ENCODE data around the gene HSDL2. TPM values are rescaled to one million over a fixed set of nuclear protein-coding genes. Genes with fewer than 3 reads are reported as not detected.

HSDL2 gene
- total RNA-seq, 2 donors from 2014 or later, result 31.7 to 36.3 TPM

GRCh38 chr9:112422417-112423148 lies 42.7 kb downstream of the HSDL2 start:
- H3K36me3 ChIP-seq, result peaks cover 14% of the 10 kb centered on the region
- no peaks in the 10 kb centered on the region for H3K4me1 ChIP-seq (ENCODE audit: control insufficient read depth in 1 of 2, low read depth in 2 of 2)
- TF ChIP-seq, protein P1, sequence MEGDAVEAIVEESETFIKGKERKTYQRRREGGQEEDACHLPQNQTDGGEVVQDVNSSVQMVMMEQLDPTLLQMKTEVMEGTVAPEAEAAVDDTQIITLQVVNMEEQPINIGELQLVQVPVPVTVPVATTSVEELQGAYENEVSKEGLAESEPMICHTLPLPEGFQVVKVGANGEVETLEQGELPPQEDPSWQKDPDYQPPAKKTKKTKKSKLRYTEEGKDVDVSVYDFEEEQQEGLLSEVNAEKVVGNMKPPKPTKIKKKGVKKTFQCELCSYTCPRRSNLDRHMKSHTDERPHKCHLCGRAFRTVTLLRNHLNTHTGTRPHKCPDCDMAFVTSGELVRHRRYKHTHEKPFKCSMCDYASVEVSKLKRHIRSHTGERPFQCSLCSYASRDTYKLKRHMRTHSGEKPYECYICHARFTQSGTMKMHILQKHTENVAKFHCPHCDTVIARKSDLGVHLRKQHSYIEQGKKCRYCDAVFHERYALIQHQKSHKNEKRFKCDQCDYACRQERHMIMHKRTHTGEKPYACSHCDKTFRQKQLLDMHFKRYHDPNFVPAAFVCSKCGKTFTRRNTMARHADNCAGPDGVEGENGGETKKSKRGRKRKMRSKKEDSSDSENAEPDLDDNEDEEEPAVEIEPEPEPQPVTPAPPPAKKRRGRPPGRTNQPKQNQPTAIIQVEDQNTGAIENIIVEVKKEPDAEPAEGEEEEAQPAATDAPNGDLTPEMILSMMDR (IDR thresholded peaks at IDR 0.05), result no peak
- no peaks in the 10 kb centered on the region for H3K9me3 ChIP-seq
- H3K27me3 ChIP-seq (replicated peaks; ENCODE audit: insufficient read depth), result no peaks in the 10 kb centered on the region
- no peak overlapping the region for H3K27ac ChIP-seq
- no peak for DNase-seq (ENCODE audit: low spot score)
- no peak for ATAC-seq (ENCODE audit: insufficient number of reproducible peaks, low FRiP score, low read depth)
- no peak overlapping the region for H3K4me3 ChIP-seq

DNA sequence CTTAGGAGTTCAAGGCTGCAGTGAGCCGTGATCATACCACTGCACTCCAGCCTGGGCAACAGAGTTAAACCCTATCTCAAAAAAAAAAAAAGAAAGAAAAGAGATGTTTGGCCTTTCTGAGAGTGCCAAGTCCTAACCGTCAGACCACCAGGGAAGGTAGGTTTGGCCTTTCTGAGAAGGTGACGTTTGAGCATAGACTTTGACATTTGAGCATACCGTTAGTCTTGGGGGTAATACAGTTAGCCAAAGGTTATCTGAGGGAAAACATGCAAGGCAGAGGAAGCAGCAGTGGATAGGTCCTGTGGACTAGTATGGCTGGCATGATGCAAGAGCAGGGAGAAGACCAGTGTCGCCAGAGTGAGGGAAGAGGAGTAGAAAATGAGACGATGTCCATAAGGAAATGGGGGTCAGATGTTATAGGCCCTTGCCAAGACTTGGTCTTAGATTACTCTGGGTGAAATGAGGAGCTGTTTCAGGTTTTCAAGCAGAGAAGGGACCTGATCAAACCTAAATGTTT lies 50.2 kb downstream of the HSDL2 start:
- H3K27me3 ChIP-seq (replicated peaks; ENCODE audit: insufficient read depth), result no peaks in the 10 kb centered on the region
- ATAC-seq (ENCODE audit: insufficient number of reproducible peaks, low FRiP score, low read depth), result no peak
- TF ChIP-seq, protein P1 (IDR thresholded peaks at IDR 0.05), result no peak
- H3K4me3 ChIP-seq, result no peak overlapping the region
- no peak for DNase-seq (ENCODE audit: low spot score)
- H3K4me1 ChIP-seq (ENCODE audit: control insufficient read depth in 1 of 2, low read depth in 2 of 2), result no peaks in the 10 kb centered on the region
- H3K27ac ChIP-seq, result no peak overlapping the region
- peaks cover 7% of the 10 kb centered on the region for H3K36me3 ChIP-seq
- H3K9me3 ChIP-seq, result no peaks in the 10 kb centered on the region

GRCh38 chr9:112433499-112434392 lies 53.8 kb downstream of the HSDL2 start:
- Histone ChIP-seq H3K36me3 (peaks cover 2% of the 10 kb centered on the region), H3K27me3 (replicated peaks; ENCODE audit: insufficient read depth) (no peaks in the 10 kb centered on the region), H3K9me3 (no peaks in the 10 kb centered on the region), H3K27ac (no peak overlapping the region), H3K4me1 (ENCODE audit: control insufficient read depth in 1 of 2, low read depth in 2 of 2) (no peaks in the 10 kb centered on the region), H3K4me3 (no peak overlapping the region)
- ATAC-seq (ENCODE audit: insufficient number of reproducible peaks, low FRiP score, low read depth), result no peak
- TF ChIP-seq, protein P1 (IDR thresholded peaks at IDR 0.05), result no peak
- no peak for DNase-seq (ENCODE audit: low spot score)

- Histone ChIP-seq H3K27ac (no peak overlapping the region), H3K4me3 (no peak overlapping the region), H3K36me3 (peaks cover 6% of the 10 kb centered on the region), H3K27me3 (replicated peaks; ENCODE audit: insufficient read depth) (no peaks in the 10 kb centered on the region), H3K9me3 (no peaks in the 10 kb centered on the region), H3K4me1 (ENCODE audit: control insufficient read depth in 1 of 2, low read depth in 2 of 2) (no peaks in the 10 kb centered on the region)
- no peak for DNase-seq (ENCODE audit: low spot score)
- TF ChIP-seq, protein P1 (IDR thresholded peaks at IDR 0.05), result no peak
- no peak for ATAC-seq (ENCODE audit: insufficient number of reproducible peaks, low FRiP score, low read depth)
Measured at GRCh38 chr9:112434487-112434886, 54.6 kb downstream of the HSDL2 start.

GRCh38 chr9:112437406-112437805 lies 57.5 kb downstream of the HSDL2 start:
- no peak for ATAC-seq (ENCODE audit: insufficient number of reproducible peaks, low FRiP score, low read depth)
- TF ChIP-seq, protein P1 (IDR thresholded peaks at IDR 0.05), result no peak

More at GRCh38 chr9:112437406-112437805, 57.5 kb downstream of the HSDL2 start:
- H3K4me1 ChIP-seq (ENCODE audit: control insufficient read depth in 1 of 2, low read depth in 2 of 2), result no peaks in the 10 kb centered on the region
- no peak overlapping the region for H3K4me3 ChIP-seq
- no peaks in the 10 kb centered on the region for H3K9me3 ChIP-seq
- no peak overlapping the region for H3K27ac ChIP-seq
- H3K27me3 ChIP-seq (replicated peaks; ENCODE audit: insufficient read depth), result no peaks in the 10 kb centered on the region
- no peak for DNase-seq (ENCODE audit: low spot score)
- H3K36me3 ChIP-seq, result peaks cover 6% of the 10 kb centered on the region
